GM12864 (cell line): ENCODE data around the gene MYH11.

Experiments
- DNase-seq: peaks from one replicate; pipeline ENCODE4 v3.0.0-alpha.2; 2011; ENCODE audit warnings: low read depth
- H3K4me3 ChIP-seq: 2 replicates; pipeline ENCODE4 v1.5.1; 2011; ENCODE audit warnings: mild to moderate bottlenecking, low read depth, low read length, control low read depth
- CTCF ChIP-seq: IDR thresholded peaks from 2 replicates; pipeline ENCODE4 v1.5.1; 2011; ENCODE audit warnings: low read depth, mild to moderate bottlenecking, moderate library complexity, low read length, control low read depth, inconsistent platforms; ENCODE audit errors: missing control alignments

MYH11 gene

GRCh38 chr16:15788846-15789239, 68.0 kb downstream of the MYH11 start:
- TF ChIP-seq CTCF = no peak
- H3K4me3 ChIP-seq = no peak overlapping the region

GRCh38 chr16:15786501-15786900, 70.3 kb downstream of the MYH11 start:
- no peak overlapping the region for H3K4me3 ChIP-seq
- no peak for DNase-seq
- TF ChIP-seq CTCF = no peak

More at GRCh38 chr16:15788846-15789239, 68.0 kb downstream of the MYH11 start:
- DNase-seq = no peak

GRCh38 chr16:15785386-15786059, 71.3 kb downstream of the MYH11 start:
- DNase-seq = no peak
- no peak for TF ChIP-seq CTCF

GRCh38 chr16:15783985-15784384, 72.8 kb downstream of the MYH11 start:
- TF ChIP-seq CTCF = no peak
- no peak for DNase-seq
- H3K4me3 ChIP-seq = no peak overlapping the region

More at GRCh38 chr16:15785386-15786059, 71.3 kb downstream of the MYH11 start:
- no peak overlapping the region for H3K4me3 ChIP-seq

- H3K4me3 ChIP-seq = no peak overlapping the region
- no peak for DNase-seq
- no peak for TF ChIP-seq CTCF
These were observed 74.1 kb downstream of the MYH11 start for GRCh38 chr16:15782573-15783365.

- TF ChIP-seq CTCF = no peak
- no peak overlapping the region for H3K4me3 ChIP-seq
- no peak for DNase-seq
These were observed 75.2 kb downstream of the MYH11 start for GRCh38 chr16:15781650-15782049.
